HG03135 (cell line): Measurements from ENCODE around the gene MRPL21.
"Not testable (repeated sequence)": the region's sequence is repeated elsewhere in the genome, so short reads cannot be mapped to it uniquely, and the experiment has no call there.

ENCODE experiments used
- ATAC-seq: cut with Tn5 transposase; IDR thresholded peaks from one replicate; pipeline ENCODE4 v1.9.1; 2021; ENCODE audit warnings: mild to moderate bottlenecking, moderate library complexity; ENCODE audit not compliant: unreplicated experiment

The MRPL21 gene

DNA sequence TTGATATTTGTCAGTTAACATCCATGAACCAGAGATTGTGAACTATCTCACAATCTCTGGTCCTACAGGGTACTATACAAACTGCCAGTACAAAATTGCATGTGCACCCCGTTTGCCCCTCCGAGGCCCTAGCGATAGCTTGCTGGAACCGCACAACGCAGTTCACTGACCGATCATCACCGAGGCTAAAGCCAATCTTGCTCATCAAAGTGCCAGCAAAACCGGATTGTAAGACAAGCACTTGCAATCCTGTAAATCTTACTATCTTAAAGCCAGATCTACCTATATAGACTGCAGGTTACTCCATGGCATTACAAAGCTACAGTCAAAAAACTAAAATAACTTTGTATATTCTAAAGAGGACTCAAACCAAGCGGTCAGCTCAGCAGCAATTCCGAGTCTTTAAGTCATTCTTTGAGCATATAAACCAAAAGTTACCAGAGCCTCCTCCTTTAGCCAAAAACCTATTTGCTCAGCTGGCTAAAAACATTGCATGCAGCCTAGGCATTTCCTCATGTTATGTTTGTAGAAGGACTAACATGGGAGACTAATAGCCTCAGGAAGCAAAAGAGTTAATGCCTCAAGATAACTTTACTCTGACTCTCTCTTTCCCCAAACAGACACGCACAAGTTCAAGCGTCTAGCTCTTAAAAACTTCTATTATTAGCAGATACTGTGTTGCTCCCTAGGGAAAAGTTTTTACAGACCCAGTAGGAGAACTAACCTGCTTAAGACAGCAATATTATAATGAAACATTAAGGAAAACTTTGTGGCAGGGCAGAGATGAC, 31.2 kb downstream of the MRPL21 start:
- ATAC-seq = no peak

DNA sequence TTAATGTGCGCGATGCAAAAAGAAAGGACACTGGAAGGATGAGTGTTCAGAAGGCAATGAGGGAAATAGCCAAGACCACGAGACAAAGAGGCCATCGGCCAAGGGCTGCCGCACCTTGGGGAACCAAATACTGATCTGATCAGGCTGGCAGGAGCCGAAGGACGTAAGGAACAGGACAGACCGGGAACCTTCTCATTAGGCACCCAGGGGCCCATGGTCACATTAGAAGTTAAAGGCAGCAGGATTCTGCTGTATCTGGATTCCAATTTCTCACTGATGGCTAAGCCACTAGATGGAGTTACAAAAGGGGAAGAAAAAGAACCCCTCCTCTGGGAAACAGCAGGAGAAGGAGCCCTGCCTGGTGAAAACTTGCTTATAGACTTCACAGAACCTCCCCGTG, 33.2 kb downstream of the MRPL21 start:
- no peak for ATAC-seq

DNA sequence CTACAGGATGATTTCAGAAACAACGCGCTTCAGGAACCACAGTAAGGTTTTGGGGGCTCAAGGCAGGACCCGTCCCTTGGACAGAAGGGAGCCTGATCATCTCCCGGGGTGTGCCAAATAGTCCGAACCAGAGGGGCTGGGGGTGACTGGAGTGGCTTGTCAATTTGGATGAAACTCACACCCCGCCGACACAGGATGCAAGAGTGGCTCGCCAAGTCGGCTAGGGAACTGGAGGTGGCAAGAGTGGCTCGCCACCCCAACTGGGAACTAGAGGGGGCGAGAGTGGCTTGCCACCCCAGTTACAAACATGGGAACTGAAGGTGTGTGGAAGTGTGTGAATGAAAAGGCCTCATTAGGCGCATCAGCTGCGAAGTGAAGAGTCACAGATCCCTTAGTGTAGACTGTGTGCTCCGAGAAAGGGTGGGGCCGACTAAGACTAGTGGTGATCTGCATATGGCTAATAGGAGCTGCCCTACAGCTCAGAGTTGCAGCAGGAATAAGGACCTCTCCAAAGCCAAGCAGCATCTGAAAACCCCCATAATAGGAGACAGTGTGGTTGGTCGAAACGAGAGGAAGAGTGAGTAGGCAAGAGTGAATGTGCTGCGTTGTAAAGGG, 35.3 kb downstream of the MRPL21 start:
- no peak for ATAC-seq

DNA sequence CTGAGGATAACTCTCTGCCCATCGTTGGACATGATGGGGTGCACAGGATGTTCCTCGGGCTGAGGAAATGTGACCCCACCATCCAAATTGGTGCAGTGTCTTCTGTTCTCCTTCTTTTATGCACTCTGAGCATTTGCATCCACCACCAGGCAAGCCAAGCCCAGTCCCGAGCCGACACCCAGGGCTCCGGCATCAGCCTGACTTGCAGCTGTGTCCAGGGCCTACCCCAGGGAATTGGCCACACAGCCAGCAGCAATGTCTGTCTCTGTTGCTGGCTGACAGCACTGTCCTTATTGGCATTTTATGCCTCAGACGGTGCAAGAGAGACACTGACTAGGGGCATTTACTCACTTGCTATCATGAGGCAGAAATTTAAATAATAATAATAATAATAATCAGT, 36.6 kb downstream of the MRPL21 start:
- ATAC-seq = no peak

DNA sequence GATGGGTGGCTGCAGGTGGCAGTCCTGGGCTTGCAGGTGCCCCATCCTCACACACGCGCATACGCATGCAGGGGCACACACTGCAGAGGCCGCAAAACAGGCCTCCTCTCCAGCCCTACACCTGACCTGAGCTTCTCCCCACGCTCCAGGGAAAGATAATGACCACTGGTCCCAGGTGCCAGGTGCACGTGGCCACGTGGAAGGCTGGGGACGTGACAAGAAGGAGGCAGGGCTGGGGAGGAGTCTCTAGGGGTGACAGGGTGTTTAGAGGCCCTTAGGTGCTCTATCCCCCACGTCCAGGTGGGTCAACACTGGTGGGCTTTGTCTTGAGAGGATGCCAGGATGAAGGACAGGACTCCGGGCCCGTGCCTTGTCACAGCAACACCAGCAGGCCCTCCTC, 38.4 kb downstream of the MRPL21 start:
- ATAC-seq = no peak

DNA sequence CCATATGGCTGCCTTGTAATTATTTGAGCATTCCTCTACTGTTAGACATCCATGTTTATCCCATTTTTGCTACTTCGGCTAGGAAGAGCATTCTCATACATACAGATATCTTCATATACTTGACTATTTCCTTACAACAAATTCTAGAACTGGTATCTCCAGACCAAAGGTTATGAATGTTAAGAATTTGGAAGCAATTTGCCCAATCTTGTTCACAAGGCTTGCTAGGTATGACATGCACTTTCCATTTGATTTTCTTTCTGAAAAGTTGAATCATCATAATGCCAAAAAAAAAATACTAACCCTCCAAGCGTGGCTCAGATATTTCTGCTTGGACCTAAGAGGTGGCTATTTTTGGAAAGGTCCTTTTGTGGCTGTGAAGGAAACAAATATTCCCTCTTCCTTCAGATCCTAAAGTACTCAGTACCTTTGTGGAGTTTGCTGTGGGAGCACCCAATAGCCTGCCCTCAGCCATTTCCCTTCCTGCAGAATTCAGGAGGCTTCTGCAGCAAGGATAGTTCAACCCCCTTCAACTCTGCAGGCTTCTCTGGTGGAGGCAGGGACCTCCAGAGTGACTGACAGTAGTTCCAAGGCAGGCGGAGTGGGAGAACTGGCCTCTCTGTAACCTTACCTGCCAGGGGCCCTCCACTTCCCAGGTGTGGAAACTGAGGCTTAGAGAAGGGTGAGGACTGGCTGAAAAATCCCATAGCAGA, 39.9 kb downstream of the MRPL21 start:
- ATAC-seq = no peak

DNA sequence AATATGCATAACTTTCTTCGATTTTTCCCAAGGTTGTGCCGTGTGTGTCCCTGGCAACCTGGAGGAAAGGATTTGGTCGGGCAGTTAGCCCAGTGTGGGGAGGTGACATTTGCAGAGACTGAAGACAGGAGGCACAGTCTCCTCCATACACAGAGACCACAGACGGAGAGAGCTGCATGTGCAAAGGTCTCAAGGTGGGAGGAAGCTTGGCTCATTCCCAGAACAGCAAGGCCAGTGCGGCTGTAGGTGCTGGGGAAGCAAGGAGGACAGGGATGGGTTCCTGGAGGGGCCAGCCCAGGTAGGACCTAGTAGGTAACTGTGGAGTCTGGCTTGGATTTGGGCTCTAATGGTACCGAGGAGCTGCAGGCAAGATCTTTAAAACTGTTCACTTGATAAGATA, 41.2 kb downstream of the MRPL21 start:
- ATAC-seq = no peak

DNA sequence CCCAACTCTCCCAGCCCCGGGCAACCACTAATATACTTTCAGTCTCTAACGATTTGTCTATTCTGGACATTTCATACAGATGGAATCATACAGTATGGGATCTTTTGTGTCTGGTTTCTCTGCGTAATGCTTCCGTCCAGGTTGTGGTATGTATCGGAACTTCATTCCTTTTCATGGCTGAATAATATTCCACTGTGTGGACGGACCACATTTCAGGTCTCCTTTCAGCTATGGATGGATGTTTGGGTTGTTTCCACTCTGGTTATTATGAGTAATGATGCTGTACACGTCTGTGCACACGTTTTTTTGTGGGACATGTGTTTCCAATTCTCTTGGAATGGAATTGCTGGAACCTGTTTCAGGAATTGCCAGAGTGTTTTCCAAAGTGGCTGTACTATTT, 44.5 kb downstream of the MRPL21 start:
- ATAC-seq = no peak

DNA sequence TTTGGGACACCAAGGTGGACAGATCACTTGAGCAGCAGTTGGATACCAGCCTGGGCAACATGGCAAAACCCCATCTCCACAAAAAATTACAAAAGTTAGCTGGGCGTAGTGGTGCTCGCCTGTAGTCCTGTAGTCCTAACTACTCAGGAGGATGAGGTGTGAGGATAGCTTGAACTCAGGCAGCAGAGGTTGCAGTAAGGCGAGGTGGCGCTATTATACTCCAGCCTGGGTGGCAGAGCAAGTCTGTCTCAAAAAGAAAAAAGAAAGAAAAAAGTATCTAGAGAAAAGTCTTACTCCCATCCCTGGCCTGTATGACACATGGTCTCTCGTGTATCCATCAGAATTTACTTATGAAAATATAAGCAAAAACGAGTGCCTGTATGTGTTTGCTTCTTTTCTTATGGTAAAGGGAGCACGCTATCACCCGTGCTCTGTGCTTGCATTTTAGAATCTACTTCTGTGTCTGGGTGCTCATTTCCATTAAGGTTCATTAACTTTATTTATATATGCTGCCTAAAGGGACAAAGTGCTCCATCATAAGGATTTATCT, 46.5 kb downstream of the MRPL21 start:
- no peak for ATAC-seq

DNA sequence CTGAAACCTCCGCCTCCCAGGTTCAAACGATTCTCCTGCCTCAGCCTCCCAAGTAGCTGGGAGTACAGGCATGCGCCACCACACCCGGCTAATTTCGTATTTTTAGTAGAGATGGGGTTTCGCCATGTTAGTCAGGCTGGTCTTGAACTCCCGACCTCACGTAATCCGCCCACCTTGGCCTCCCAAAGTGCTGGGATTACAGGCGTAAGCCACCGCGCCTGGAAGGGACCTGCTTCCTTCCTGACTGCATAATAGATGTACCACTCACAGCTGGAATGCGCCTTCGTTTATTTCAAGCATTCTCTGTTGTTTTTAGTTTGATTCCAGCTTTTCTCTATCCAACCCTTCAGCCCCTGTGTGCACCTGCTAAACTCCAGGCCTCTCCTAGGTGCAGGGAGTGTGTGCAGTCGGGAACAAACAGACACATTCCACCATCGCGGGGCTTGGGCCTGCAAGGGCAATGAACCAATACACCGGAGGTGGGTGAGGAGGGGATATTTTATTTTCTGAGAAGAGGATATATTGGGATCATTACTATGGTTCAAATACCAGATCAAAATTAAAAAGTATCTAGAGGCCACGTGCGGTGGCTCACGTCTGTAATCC, 47.1 kb downstream of the MRPL21 start:
- ATAC-seq = not testable (repeated sequence)

DNA sequence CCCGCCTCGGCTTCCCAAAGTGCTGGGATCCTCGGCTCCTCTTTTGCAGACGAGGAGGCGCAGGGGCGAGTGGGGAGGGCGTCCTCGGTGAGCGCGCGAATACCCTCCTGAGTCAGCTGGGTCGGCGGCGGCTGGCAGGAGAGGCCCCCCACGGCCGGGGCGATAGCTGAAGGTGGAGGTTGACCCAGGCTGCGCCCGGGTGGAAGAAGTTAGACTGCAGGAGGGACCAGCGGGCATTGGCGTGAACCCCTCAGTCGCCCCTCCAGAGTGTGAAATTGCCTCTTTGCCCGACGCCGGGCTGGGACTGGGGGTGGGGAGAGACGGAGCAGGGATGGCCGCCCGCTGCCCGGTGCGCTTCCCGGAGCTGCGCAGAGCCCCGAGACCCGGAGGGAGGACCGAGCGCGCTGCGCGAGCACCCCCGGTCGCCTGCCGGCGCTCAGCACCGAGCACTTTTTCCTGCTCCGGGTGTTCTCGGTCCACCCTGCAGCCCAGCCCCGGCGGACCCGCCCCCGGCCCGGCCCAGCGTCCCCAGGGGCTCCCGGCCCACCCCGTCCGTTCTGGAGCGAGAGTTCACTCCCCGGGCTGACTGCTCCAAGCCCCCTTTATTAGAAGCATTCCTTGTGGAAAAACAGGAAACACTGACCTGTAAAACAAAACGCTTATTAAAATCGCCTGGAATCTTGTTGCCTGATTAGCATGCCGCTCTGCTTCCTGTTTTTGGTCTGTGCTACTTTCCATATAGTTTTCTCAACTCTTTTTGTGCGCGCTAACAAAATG, 48.2 kb downstream of the MRPL21 start:
- no peak for ATAC-seq

DNA sequence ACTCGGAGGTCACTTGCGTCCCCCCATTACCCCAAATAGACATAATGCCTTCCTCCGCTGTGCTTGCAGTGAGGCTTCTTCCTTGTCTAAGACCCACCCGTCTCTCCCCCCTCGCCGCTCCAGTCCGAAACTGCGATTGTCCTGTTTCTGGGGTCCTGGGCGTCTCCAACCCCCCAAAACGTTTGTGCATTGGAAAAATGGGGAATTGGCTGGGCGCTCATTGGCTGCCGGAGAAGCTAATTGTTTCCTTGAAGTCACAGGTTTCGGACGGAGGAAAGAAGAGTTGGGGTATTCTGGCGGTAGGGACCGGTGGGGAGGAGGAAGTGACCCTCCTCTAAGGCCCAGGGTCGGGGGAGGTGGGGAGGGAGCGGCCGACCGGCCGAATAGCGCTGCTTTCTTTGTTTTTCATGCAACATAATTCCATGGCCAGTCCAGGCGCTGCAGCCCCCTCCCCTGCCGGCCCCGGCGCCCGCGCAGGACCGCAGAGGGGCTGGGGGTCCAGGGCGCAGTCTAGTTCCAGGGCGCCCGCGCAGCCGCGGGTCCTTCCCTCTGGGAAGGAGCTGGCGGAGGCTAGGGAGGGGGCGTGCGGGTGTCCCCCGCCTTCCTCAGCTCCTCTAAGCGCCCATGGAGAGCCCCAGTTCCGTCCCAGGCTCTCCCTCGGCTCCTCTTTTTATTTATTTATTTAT, 49.2 kb downstream of the MRPL21 start:
- ATAC-seq = no peak

DNA sequence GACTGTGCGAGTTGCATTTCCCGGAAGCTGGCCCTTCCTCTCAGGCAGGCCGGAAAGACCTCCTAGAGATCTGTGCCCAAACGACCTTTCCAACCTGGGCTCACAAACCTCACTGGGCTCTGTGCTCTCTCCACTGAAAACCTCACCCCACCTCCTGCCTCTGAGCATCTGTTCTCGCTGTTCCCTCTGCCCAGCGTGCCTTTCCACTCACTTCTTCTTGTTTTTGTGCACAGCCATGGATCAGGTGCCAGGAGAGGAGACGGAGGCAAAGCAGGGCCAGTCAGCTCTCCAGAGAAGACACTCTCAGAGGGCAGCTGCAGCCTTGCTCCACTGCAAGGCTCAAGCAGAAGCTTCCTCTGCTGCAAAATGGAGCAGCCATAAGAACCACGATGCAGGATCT, 51.0 kb downstream of the MRPL21 start:
- no peak for ATAC-seq

DNA sequence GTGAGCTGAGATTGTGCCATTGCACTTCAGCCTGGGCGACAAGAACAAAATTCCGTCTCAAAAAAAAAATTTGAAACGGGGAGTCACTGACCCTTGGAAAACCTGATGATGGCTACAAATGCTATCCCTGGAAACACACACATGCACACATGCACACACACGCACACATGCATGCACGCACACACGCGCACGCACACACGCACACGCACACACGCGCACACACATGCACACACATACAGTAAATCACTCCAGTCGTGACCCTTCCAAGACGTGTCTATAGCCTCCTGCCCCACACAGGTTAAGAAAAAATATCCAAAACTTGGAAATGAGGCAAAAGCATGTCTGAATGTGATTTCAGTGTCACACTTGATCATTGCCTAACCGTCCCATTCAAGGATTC, 55.2 kb downstream of the MRPL21 start:
- no peak for ATAC-seq

DNA sequence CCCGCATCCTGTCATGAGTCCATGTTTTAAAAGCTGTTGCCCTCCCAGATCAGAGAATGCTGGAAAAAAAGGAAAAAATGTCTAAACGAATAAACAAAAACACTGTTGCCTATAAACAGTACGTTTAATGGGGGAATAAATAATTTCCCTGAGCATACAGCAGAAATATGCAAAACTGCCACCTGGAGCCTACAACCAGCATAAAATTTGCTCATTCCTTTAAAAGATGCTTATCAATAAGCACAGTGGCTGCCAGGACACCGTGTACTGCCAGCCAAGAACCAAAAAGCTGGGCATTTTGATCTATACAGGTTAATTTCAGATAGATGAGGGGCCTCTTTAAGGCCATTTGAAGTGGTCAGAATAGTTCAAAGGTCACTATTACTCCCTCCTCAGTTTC, 56.2 kb downstream of the MRPL21 start:
- ATAC-seq = no peak

DNA sequence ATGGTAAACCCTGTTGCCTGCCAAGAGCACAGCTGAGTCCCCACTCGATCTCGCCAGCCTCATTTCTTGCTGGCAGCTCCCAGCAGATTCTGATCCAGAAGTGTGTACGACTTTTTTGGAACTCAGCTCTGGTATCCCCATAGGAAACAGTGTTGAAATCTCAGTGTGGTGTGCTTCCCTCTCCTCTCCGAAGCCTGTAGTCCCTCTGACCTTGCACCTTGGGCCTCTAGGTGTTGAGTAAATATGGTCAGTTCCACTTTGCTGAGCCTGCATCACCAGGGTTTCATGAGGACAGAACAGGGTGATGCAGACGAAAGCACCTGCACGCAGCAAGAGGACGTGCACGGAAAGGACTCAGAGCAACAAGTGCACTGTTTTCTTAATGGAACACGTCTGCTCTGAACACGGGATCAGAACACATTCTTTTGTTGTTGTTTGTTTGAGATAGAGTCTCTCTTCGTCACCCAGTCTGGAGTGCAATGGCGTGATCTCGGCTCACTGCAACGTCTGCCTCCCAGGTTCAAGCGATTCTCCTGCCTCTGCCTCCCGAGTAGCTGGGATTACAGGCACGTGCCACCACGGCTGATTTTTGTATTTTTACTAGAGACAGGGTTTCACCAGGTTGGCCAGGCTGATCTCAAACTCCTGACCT, 58.2 kb downstream of the MRPL21 start:
- no peak for ATAC-seq

DNA sequence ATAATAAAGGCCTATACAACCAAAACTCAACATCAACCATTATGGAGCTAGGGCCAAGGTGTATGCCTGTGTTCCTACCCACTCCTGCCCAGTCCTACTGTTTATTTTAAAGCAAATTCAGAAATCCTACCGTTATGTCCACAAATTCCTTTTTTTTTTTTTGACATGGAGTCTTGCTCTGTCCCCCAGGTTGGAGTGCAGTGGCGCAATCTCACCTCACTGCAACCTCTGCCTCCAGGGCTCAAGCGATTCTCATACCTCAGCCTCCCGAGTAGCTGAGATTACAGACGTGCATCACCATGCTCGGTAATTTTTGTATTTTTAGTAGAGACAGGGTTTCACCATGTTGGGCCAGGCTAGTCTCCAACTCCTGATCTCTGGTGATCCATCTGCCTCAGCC, 58.8 kb downstream of the MRPL21 start:
- ATAC-seq = no peak

DNA sequence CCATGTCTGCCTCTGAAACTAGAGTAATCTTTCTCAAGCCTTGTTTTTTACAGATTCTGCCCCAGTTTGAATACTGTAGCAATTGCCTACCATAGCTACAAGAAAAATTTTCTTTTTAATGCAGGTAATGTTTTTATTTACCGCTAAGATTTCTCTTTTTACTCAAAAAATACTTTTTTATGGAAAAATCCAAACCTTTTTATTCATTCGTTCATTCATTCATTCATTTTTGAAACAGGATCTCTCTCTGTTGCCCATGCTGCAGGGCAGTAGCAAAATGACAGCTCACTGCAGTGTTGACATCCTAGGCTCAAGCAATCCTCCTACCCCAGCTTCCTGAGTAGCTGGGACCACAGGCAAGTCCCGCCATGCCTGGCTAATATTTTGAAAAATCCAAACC, 59.3 kb downstream of the MRPL21 start:
- no peak for ATAC-seq

DNA sequence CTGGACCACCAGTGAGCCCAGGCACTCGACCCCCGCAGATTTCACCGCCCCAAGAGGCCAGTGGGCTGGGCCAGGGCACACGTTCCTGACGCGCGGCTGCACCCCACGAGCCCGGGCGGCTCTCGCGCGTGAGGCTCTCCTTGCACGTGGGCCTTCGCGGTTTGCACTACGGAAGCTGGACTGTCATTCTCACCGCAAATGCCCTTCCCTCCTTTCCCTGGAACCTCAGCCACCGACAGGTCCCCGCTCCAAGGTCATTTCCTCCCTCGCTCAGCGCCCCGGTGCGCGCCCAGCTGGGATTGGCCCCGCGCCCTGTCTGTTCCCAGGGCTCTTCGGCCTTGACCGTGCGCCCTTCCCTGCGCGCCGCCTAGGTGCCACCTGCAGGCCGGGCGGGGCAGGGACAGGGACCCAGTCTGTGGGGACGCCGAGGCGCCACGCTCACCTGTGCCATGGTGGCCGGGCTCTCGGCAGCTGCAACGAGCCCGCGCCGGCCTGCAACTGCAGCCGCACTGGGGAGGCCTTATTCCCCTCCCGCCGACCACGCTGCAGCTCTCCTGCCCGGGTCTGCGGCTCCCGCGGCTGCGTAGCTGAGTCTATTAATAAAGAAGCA, 59.8 kb downstream of the MRPL21 start:
- peak; percentile 39 for ATAC-seq
